Esophagus muscularis mucosa (tissue), 4 donors: Measurements from ENCODE around the gene ARHGAP9. TPM values are rescaled to one million over a fixed set of nuclear protein-coding genes. Genes with fewer than 3 reads are reported as not detected.
A peak's percentile ranks its signal among the peaks of the same experiment; 100 is the strongest.

Source experiments
- DNase-seq: peaks from one replicate; pipeline ENCODE4 v3.0.0-alpha.2; 2017; ENCODE audit errors: extremely low spot score
- H3K27ac ChIP-seq, 4 donors: fragments of 200-600 bp; sonication (generic); replicated peaks in 1 of 4; 1 replicate in 3 of 4; 2 replicates in 1 of 4; pipeline ENCODE4 v1.5.1; 2016 to 2019; ENCODE audit warnings: mild to moderate bottlenecking in 1 of 4
- H3K27me3 ChIP-seq, 4 donors: fragments of 200-600 bp; sonication (generic); one replicate each; pipeline versions ENCODE4 v1.5.1 to v1.6.0; 2016 to 2019
- H3K36me3 ChIP-seq, 4 donors: fragments of 200-600 bp; sonication (generic); one replicate each; pipeline ENCODE4 v1.5.1; 2016 to 2019
- H3K4me1 ChIP-seq, 4 donors: fragments of 200-600 bp; sonication (generic); one replicate each; pipeline ENCODE4 v1.5.1; 2016 to 2019
- H3K4me3 ChIP-seq, 4 donors: fragments of 200-600 bp; sonication (generic); 1 replicate in 2 of 4; 2 replicates in 2 of 4; pipeline ENCODE4 v1.5.1; 2016 to 2019; ENCODE audit warnings: mild to moderate bottlenecking in 4 of 4, moderate library complexity in 1 of 4
- H3K9me3 ChIP-seq, 4 donors: fragments of 200-600 bp; sonication (generic); 1 replicate in 3 of 4; 2 replicates in 1 of 4; pipeline ENCODE4 v1.5.1; 2016 to 2019
- CTCF ChIP-seq, 3 experiments: fragments of 200-600 bp in 2 of 3; fragments of 450-650 bp in 1 of 3; sonication (generic) in 2 of 3; IDR thresholded peaks; one replicate each; pipeline ENCODE4 v1.5.1; 2017 to 2019; ENCODE audit warnings: antibody characterized with exemption in 3 of 3, mild to moderate bottlenecking in 2 of 3, moderate library complexity in 1 of 3
- EP300 ChIP-seq: sonication (generic); formaldehyde crosslinking; IDR thresholded peaks from one replicate; pipeline ENCODE4 v1.6.1; 2017; ENCODE audit warnings: antibody characterized with exemption
- POLR2A ChIP-seq: fragments of 450-650 bp; IDR thresholded peaks from one replicate; pipeline ENCODE4 v1.6.1; 2017; ENCODE audit warnings: antibody characterized with exemption, moderate library complexity, mild to moderate bottlenecking, low read depth
- POLR2AphosphoS5 ChIP-seq, 2 donors: sonication (generic); formaldehyde crosslinking; IDR thresholded peaks; one replicate each; pipeline ENCODE4 v1.6.1; 2017; ENCODE audit warnings: antibody characterized with exemption in 2 of 2
- WGBS: methylation state at CpG from one replicate; pipeline ENCODE4 v1.1.5; 2018; 5-methylcytosine and 5-hydroxymethylcytosine counted together
- intact Hi-C: fragments of 100-400 bp; cut with DNase I; formaldehyde crosslinking; loops from one replicate; pipeline ENCODE4 v1.15.1; 2023
- total RNA-seq, 4 donors: library from RNA; depleted of rRNA; stranded (reverse); fragments of >200 nt; gene quantifications; one replicate each; pipeline versions ENCODE4 v1.1.0 to v1.2.1, GENCODE V29; 2016

Gene ARHGAP9
- total RNA-seq, 4 donors from 2014 or later, result 6.0 to 12.9 (median 8.8) TPM

GRCh38 chr12:57475271-57476161 is 4.2 kb downstream of the ARHGAP9 start:
- intact Hi-C loops, result no loop called here
- Histone ChIP-seq H3K4me1 (peaks cover 13 to 20% (median 18%) of the 10 kb centered on the region in 4 donors), H3K9me3 (no peaks in the 10 kb centered on the region), H3K4me3 (peak overlapping the region; percentile 46 to 59 (median 50)), H3K36me3 (no peaks in the 10 kb centered on the region), H3K27ac (no peak overlapping the region), H3K27me3 (peaks cover 0 to 92% (median 37%) of the 10 kb centered on the region in 4 donors)
- WGBS, result 24% methylated on average over 36 of the region's 84 CpGs
- TF ChIP-seq POLR2AphosphoS5 (IDR thresholded peaks at IDR 0.05), result no peak
- no peak for TF ChIP-seq CTCF (IDR thresholded peaks at IDR 0.05)
- no peak for TF ChIP-seq EP300
- TF ChIP-seq POLR2A, result no peak
- DNase-seq, result no peak

- Histone ChIP-seq H3K4me1 (peaks cover 13 to 20% (median 18%) of the 10 kb centered on the region in 4 donors), H3K9me3 (no peaks in the 10 kb centered on the region), H3K4me3 (peak overlapping the region in 2 of 4 donors; percentile 50 to 59), H3K27ac (no peak overlapping the region), H3K27me3 (peaks cover 0 to 93% (median 37%) of the 10 kb centered on the region in 4 donors), H3K36me3 (no peaks in the 10 kb centered on the region)
- 81% methylated on average over 7 of the region's 7 CpGs for WGBS
- no peak for TF ChIP-seq POLR2AphosphoS5 (IDR thresholded peaks at IDR 0.05)
- no peak for TF ChIP-seq EP300
- TF ChIP-seq POLR2A, result no peak
- TF ChIP-seq CTCF (IDR thresholded peaks at IDR 0.05), result no peak
- DNase-seq, result no peak
- intact Hi-C loops, result no loop called here
Measured at GRCh38 chr12:57474862-57475261, 4.8 kb downstream of the ARHGAP9 start.

- Histone ChIP-seq H3K4me3 (no peak overlapping the region), H3K36me3 (no peaks in the 10 kb centered on the region), H3K27ac (no peak overlapping the region), H3K27me3 (peaks cover 0 to 95% (median 37%) of the 10 kb centered on the region in 4 donors), H3K4me1 (peaks cover 13 to 20% (median 18%) of the 10 kb centered on the region in 4 donors), H3K9me3 (no peaks in the 10 kb centered on the region)
- 83% methylated on average over 8 of the region's 8 CpGs for WGBS
- no peak for TF ChIP-seq POLR2A
- TF ChIP-seq CTCF (IDR thresholded peaks at IDR 0.05), result no peak
- TF ChIP-seq EP300, result no peak
- TF ChIP-seq POLR2AphosphoS5 (IDR thresholded peaks at IDR 0.05), result no peak
- intact Hi-C loops, result no loop called here
- DNase-seq, result no peak
Measured at GRCh38 chr12:57474430-57474829, 5.2 kb downstream of the ARHGAP9 start.

- Histone ChIP-seq H3K27me3 (peaks cover 0 to 95% (median 37%) of the 10 kb centered on the region in 4 donors), H3K4me1 (peaks cover 13 to 20% (median 18%) of the 10 kb centered on the region in 4 donors), H3K4me3 (no peak overlapping the region), H3K27ac (no peak overlapping the region), H3K9me3 (no peaks in the 10 kb centered on the region), H3K36me3 (no peaks in the 10 kb centered on the region)
- intact Hi-C loops, result no loop called here
- 90% methylated on average over 5 of the region's 5 CpGs for WGBS
- no peak for DNase-seq
- no peak for TF ChIP-seq POLR2AphosphoS5 (IDR thresholded peaks at IDR 0.05)
- TF ChIP-seq POLR2A, result no peak
- no peak for TF ChIP-seq CTCF (IDR thresholded peaks at IDR 0.05)
- no peak for TF ChIP-seq EP300
Measured at GRCh38 chr12:57473886-57474285, 5.8 kb downstream of the ARHGAP9 start.
